Activated naive CD4-positive, alpha-beta T cell treated with anti-CD3 and anti-CD28 coated beads, Interleukin-2, amount 50 U/mL, for 16 hours (primary cell): Measurements from ENCODE around the gene NBAS.
"Not testable (repeated sequence)": the region's sequence is repeated elsewhere in the genome, so short reads cannot be mapped to it uniquely, and the experiment has no call there.

Source experiments
- DNase-seq: peaks from one replicate; pipeline ENCODE4 v3.0.0-alpha.2; 2020

Gene NBAS

DNA sequence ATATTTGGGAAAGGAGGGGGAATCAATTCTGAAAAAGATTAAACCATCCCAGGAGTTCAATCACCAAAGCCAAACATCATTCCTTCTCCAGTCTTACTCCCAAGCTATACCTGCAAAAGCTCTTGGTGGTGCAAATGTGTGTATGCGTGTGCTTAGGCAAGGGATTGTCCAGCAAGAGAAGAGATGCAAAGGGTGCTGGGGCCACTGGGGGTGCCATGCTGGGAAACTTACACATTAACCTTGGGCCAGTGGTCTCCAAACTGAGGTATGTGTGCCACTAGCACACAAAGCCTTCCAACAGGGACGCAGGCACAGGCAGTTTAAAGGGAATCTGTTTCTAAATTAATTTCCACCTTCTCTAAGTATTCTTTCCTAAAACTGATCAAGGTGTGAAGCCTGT lies 307.9 kb downstream of the NBAS start:
- DNase-seq = no peak

- no peak for DNase-seq
Observed at GRCh38 chr2:15251753-15252152, 309.4 kb downstream of the NBAS start.

- DNase-seq = not testable (repeated sequence)
Observed at GRCh38 chr2:15250946-15251345, 310.2 kb downstream of the NBAS start.

- DNase-seq = no peak
Observed at GRCh38 chr2:15246870-15247269, 314.3 kb downstream of the NBAS start.

GRCh38 chr2:15243762-15244161 lies 317.4 kb downstream of the NBAS start:
- no peak for DNase-seq

DNA sequence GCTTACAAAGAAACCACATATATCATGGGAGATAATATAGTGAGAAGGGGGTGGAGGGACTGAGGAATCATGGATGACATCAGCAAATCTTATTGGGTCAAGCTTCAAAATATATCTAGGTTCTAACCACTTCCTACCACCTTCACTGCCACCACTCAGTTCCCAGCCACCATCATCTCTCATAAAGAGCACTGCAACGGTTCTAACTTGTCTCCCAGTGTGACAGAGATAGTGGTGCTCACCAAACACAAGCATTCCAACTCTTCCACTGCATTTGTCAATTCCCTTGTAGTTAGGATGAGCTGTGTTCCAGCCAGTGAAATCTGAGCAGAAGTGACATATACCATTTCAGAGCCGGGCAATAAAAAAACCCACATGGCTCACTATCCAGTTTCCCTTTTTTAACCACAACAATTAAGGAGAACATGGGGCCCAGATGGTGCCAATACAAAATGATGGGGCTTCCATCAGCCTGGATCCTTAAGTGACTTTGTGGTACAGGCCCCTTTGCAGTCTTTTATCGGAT lies 318.1 kb downstream of the NBAS start:
- no peak for DNase-seq

- DNase-seq = no peak
Observed at GRCh38 chr2:15241929-15242328, 319.2 kb downstream of the NBAS start.

GRCh38 chr2:15241201-15241600 lies 319.9 kb downstream of the NBAS start:
- no peak for DNase-seq

DNA sequence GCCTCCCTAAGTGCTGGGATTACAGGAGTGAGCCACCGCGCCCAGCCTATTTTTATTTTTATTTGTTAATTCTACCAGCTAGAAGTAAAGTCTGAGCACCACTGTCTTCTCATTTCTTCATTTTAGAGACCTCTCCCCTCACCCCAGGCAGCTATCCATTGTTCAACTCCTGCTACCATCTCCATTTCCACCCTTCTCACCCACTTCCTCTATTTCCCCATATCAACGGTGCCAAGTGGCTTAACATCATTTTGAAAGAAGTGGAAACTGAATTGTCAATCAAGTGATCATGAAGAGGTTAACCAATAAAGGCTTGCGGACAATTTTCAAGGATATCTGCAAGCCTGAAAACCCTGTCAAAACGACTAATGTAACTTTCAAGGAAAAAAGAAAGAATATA lies 323.1 kb downstream of the NBAS start:
- DNase-seq = no peak

DNA sequence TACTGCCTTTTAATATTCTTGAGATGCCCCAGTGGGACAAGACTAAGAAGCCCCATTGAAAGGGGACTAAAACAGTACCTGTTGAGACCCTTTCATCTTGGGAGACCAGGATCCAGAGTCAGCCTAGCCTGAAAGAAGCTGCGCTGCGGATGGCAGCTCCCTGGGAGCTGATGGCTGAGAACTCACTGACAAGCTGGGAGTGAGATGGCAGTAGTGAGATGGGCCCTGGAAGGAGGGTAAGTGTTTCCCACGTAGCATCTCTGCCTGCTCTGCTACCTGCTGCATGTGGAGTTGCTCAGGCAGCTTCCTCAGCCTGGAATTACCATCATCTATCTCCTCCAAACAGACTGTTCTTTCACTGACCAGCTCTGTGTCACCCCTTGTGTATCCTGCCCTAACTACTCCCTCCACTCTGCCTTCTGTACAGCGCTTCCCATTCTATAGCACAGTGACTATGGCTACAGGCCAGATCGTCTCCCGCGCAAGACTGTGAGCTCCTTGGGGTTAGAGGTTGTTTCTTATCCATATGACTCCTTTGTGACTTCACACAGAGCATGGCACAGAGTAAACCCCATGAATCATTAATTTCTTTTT lies 330.4 kb downstream of the NBAS start:
- DNase-seq = no peak

GRCh38 chr2:15226661-15227060 lies 334.5 kb downstream of the NBAS start:
- no peak for DNase-seq

GRCh38 chr2:15225131-15225530 lies 336.0 kb downstream of the NBAS start:
- no peak for DNase-seq

DNA sequence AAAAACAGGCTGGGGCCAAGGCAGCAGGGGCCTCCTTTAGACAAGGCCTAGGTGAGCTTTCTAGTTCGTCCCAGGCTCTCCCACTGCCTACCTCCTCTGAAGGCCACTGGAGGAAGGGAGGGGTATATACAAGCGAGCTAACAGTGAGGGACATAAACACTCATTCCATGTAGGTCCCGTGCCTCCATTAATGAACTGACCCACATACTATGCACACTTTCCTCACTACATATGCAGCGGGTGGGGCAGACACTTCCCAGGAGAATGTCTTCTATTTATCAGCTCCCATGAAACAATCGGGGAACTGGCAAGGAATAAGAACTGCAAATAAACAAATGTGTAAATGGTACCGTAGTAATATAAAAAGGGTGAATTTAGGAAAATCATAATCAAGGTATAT lies 336.5 kb downstream of the NBAS start:
- no peak for DNase-seq

DNA sequence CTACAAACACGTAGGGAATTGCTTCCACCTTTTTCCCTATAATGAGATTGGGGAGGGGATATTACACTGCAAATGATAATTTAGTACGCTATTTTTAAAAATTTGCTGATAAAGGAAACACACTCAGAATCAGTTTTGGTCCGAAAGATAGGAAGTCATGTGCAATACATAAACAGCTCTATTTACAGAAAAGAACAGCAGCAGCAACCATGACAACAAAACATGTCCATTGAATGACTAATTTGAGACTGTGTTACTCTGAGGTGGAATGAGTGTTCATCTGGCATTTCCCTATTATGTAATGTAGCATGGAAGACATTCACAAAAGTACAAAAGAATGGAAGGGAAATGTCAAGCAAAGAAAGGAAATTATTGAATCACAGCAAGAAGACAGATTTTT lies 337.2 kb downstream of the NBAS start:
- no peak for DNase-seq

DNA sequence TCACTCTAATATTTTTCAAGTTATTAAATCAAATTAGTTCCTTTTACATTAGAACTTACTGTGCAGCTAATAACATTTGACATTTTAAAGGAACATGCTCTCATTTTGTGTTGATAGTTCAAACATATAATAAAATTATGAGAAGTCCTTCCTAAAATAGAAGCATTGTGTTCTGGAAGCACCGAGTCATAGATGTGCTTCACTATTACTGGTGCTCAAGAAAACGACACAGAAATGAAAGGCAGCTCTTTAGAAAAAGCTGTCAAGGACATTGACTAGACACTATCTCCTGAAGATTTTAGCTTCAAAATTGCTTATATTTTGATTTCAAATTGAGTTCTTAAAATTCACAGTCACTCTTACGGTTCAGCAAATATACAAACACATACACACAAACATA lies 338.3 kb downstream of the NBAS start:
- DNase-seq = no peak

DNA sequence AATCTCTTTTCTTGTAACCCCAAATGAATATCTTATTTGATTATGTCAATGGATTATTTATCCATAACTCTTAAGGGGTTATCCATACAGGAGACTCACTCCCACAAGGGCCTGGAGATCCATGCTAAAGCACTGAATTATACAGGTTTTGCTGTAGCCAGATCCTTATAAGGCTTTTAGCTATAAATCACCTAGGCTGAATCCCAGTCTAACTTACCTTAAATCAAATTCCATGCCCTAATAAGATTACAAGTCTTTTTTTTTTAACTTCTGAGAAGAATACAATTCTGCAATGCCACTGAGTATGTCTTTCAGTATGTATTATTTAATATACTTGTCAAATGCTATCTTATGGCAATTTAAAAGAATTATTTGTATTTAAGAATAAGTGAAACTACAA lies 340.5 kb downstream of the NBAS start:
- DNase-seq = no peak

- DNase-seq = no peak
Observed at GRCh38 chr2:15218423-15219086, 342.6 kb downstream of the NBAS start.

GRCh38 chr2:15212249-15212648 lies 348.9 kb downstream of the NBAS start:
- DNase-seq = no peak

DNA sequence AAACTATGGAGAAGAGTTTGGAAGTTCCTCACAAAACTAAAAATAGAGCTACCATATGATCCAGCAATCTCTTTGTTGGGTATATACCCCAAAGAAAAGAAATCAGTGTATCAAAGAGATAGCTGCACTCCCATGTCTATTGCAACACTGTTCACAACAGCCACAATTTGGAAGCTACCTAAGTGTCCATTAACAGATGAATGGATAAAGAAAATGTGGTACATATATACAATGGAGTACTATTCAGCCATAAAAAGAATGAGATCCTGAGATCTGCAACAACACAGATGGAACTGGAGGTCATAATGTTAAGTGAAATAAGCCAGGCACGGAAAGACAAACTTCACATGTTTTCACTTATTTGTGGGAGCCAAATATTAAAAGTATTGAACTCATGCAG lies 350.6 kb downstream of the NBAS start:
- not testable (repeated sequence) for DNase-seq

- DNase-seq = no peak
Observed at GRCh38 chr2:15206419-15206818, 354.7 kb downstream of the NBAS start.

DNA sequence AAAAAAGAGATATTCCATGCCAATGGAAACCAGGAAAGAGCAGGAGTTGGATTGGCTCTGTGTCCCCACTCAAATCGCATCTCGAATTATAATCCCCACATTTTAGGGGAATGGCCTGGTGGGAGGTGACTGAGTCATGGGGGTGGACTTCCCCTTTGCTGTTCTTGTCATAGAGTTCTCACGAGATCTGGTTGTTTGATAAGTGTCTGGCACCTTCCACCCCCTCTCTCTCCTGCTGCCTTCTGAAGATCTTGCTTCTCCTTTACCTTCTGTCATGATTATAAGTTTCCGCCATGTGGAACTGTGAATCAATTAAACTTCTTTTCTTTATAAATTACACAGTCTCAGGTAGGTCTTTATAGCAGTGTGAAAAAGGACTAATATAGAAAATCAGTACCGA lies 355.6 kb downstream of the NBAS start:
- peak; percentile 36 for DNase-seq

GRCh38 chr2:15201009-15201408 lies 360.1 kb downstream of the NBAS start:
- DNase-seq = no peak

GRCh38 chr2:15200581-15200980 lies 360.6 kb downstream of the NBAS start:
- no peak for DNase-seq

DNA sequence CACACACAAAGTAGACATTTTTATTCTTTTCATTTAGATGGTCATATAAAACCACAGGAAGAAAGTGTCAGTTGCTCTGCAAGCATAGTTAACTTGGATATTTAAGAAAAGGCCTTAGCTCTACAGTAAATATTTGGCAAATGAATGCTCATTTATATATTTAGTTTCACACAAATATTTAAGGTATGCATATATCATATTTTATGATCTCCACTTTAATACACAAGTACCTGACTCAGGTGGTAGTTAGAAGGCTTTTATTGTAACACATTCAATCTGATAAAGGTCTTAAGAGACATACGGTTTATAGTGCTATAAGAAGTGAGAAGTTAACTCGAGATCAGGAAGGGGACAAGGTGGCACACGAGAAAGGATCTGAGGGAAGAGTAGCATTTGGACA lies 363.1 kb downstream of the NBAS start:
- DNase-seq = no peak

DNA sequence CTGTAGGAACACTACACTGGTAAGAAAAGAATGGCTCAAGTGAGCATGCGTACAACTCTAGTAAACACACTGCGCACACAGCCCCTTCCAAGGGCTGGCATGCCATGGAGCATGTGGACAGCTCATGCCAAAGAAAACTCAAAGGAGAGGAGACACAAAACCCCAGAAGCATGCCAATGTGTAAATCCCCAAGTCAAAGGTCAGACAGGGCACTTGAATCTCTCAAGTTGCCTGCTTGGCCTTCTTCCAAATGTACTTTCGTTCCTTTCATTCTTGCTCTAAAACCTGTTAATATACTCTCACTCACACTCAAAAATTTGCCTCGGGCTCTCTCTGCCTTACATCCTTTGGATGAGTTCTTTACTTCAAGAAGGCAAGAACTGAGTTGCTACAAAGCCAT lies 365.3 kb downstream of the NBAS start:
- DNase-seq = no peak
